IPS DF 6.9 (cell line): ENCODE data around the gene POSTN.

Source experiments
- DNase-seq: peaks from one replicate; pipeline ENCODE4 v3.0.0-alpha.2; 2013; ENCODE audit warnings: low read depth, low spot score
- H3K27ac ChIP-seq: one replicate; pipeline ENCODE4 v1.5.1; 2013; ENCODE audit warnings: low read length, control low read depth
- H3K27me3 ChIP-seq: 2 replicates; pipeline ENCODE4 v1.6.1; 2013; ENCODE audit warnings: mild to moderate bottlenecking, low read length; ENCODE audit not compliant: control insufficient read depth, insufficient read depth
- H3K36me3 ChIP-seq: 2 replicates; pipeline ENCODE4 v1.6.1; 2013; ENCODE audit warnings: low read length; ENCODE audit not compliant: control insufficient read depth, insufficient read depth
- H3K4me1 ChIP-seq: 2 replicates; pipeline ENCODE4 v1.6.1; 2013; ENCODE audit warnings: low read length; ENCODE audit not compliant: control insufficient read depth, insufficient read depth
- H3K4me3 ChIP-seq: 2 replicates; pipeline ENCODE4 v1.5.1; 2013; ENCODE audit warnings: mild to moderate bottlenecking, low read length
- H3K9me3 ChIP-seq: 2 replicates; pipeline ENCODE4 v1.6.1; 2013; ENCODE audit warnings: low read length, inconsistent platforms; ENCODE audit not compliant: control insufficient read depth, insufficient read depth
- WGBS: extraction: QIAGEN DNeasy Blood & Tissue Kit; methylation state at CpG from one replicate; pipeline ENCODE4 v1.1.7; 2013; ENCODE audit warnings: mixed read lengths, missing lambda C conversion rate; ENCODE audit not compliant: insufficient read length, insufficient coverage; 5-methylcytosine and 5-hydroxymethylcytosine counted together

POSTN gene, protein sequence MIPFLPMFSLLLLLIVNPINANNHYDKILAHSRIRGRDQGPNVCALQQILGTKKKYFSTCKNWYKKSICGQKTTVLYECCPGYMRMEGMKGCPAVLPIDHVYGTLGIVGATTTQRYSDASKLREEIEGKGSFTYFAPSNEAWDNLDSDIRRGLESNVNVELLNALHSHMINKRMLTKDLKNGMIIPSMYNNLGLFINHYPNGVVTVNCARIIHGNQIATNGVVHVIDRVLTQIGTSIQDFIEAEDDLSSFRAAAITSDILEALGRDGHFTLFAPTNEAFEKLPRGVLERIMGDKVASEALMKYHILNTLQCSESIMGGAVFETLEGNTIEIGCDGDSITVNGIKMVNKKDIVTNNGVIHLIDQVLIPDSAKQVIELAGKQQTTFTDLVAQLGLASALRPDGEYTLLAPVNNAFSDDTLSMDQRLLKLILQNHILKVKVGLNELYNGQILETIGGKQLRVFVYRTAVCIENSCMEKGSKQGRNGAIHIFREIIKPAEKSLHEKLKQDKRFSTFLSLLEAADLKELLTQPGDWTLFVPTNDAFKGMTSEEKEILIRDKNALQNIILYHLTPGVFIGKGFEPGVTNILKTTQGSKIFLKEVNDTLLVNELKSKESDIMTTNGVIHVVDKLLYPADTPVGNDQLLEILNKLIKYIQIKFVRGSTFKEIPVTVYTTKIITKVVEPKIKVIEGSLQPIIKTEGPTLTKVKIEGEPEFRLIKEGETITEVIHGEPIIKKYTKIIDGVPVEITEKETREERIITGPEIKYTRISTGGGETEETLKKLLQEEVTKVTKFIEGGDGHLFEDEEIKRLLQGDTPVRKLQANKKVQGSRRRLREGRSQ

DNA sequence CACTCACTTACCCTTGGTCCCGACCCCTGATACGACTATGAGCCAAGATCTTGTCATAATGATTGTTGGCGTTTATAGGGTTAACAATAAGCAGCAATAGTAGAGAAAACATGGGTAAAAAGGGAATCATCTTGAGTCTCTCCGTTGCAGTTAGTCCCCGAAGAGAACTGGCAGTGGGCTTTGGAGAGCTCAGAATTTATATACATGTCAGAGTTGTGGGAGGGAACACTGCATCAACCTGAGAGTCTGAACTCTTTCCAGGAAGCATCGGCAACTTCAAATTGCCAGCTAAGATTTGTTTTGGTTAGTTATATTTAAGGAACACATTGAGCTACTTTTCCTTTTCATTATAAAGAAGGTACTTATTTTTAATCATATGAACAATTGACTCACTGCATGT lies at the start of gene POSTN:
Gene POSTN, minus strand, starts transcription at position 172 of the 400 bp plus-strand sequence. Its CDS starts 42 bp downstream, at position 130.
- no CpG with 5 or more reads among the region's 6 CpGs for WGBS
- no peaks in the 10 kb centered on the region for H3K36me3 ChIP-seq
- H3K9me3 ChIP-seq = no peaks in the 10 kb centered on the region
- H3K27ac ChIP-seq = no peak within 1 kb of the TSS
- H3K27me3 ChIP-seq = no peaks in the 10 kb centered on the region
- DNase-seq = no peak
- H3K4me1 ChIP-seq = no peaks in the 10 kb centered on the region
- H3K4me3 ChIP-seq = no peak within 1 kb of the TSS

DNA sequence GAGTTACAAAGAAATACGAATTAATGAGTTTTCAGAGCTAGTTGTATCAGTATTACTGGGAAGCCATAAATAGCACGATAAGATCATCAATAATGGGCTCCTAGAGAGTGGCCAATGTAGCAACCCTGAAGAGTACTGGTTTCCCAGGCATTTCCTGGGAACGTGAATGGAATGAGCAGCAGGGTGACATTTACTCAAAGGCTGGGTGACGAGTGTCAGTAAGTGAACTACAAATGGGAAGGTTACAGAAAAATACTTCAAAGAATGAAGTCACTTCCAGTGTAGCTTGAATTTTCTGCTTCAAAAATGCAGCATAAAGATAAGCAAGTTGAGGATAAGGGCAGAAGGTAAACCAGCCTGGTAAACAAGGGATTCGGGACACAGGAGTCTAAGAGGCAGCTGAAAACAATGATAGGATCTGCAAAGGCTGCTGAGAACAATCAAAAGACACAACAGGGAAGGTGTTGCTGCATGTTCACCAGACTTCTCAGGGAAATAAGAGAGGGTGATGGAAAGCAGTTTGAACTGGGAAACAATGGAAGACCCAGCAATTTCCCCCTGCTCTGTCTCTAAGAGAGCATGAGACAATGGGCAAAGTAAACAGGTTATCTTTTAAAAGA lies 48.6 kb upstream of the POSTN start:
- no CpG with 5 or more reads among the region's 5 CpGs for WGBS

GRCh38 chr13:37646531-37646930 lies 48.0 kb upstream of the POSTN start:
- Histone ChIP-seq H3K36me3 (no peaks in the 10 kb centered on the region), H3K9me3 (no peaks in the 10 kb centered on the region), H3K4me1 (peaks cover 4% of the 10 kb centered on the region; the same call in 1 of the 2 replicates), H3K27ac (no peak overlapping the region), H3K27me3 (no peaks in the 10 kb centered on the region), H3K4me3 (no peak overlapping the region)
- no peak for DNase-seq
- WGBS = no CpG with 5 or more reads among the region's 3 CpGs

More for the DNA sequence above, 48.6 kb upstream of the POSTN start:
- no peaks in the 10 kb centered on the region for H3K27me3 ChIP-seq
- H3K4me1 ChIP-seq = peaks cover 4% of the 10 kb centered on the region; the same call in 1 of the 2 replicates
- no peak overlapping the region for H3K4me3 ChIP-seq
- H3K9me3 ChIP-seq = no peaks in the 10 kb centered on the region
- H3K36me3 ChIP-seq = no peaks in the 10 kb centered on the region
- no peak for DNase-seq
- no peak overlapping the region for H3K27ac ChIP-seq

GRCh38 chr13:37645181-37645740 lies 46.7 kb upstream of the POSTN start:
- H3K27me3 ChIP-seq = no peaks in the 10 kb centered on the region
- no peak overlapping the region for H3K4me3 ChIP-seq
- peaks cover 4% of the 10 kb centered on the region; the same call in 1 of the 2 replicates for H3K4me1 ChIP-seq
- no peak for DNase-seq
- H3K9me3 ChIP-seq = no peaks in the 10 kb centered on the region
- no peaks in the 10 kb centered on the region for H3K36me3 ChIP-seq
- H3K27ac ChIP-seq = no peak overlapping the region
- WGBS = no CpG with 5 or more reads among the region's 7 CpGs

GRCh38 chr13:37641391-37641790 lies 42.8 kb upstream of the POSTN start:
- peaks cover 4% of the 10 kb centered on the region; the same call in 1 of the 2 replicates for H3K4me1 ChIP-seq
- H3K27ac ChIP-seq = no peak overlapping the region
- no peaks in the 10 kb centered on the region for H3K36me3 ChIP-seq
- H3K27me3 ChIP-seq = no peaks in the 10 kb centered on the region
- no peak for DNase-seq
- WGBS = no CpG with 5 or more reads among the region's 2 CpGs
- H3K9me3 ChIP-seq = no peaks in the 10 kb centered on the region
- H3K4me3 ChIP-seq = no peak overlapping the region

DNA sequence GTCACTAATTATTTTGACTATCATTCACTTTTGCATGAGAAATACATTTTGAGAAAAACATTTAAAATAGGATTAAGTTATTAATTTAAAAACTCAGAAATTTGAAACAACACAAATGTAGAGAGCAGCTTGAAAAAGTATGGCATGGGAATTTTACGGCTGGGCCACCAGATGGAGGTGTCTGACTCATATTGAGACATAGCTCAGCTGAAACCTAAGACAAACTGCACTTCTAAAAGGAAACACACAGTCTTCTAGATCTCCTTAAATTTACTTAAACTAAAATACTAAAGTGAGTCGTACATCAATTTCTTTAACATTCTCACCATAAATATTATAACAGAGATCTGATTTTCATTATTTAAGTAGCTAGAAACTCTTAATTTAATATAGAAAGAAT lies 41.9 kb upstream of the POSTN start:
- Histone ChIP-seq H3K4me3 (no peak overlapping the region), H3K27me3 (no peaks in the 10 kb centered on the region), H3K36me3 (no peaks in the 10 kb centered on the region), H3K9me3 (no peaks in the 10 kb centered on the region), H3K4me1 (peaks cover 3% of the 10 kb centered on the region; the same call in 1 of the 2 replicates), H3K27ac (no peak overlapping the region)
- DNase-seq = no peak
- WGBS = 100% methylated on average over 1 of the region's 2 CpGs

GRCh38 chr13:37636701-37637100 lies 38.1 kb upstream of the POSTN start:
- Histone ChIP-seq H3K27ac (no peak overlapping the region), H3K4me1 (no peaks in the 10 kb centered on the region), H3K4me3 (no peak overlapping the region), H3K27me3 (no peaks in the 10 kb centered on the region), H3K9me3 (no peaks in the 10 kb centered on the region), H3K36me3 (no peaks in the 10 kb centered on the region)
- WGBS = no CpG with 5 or more reads among the region's 8 CpGs
- no peak for DNase-seq

- Histone ChIP-seq H3K4me3 (no peak overlapping the region), H3K4me1 (no peaks in the 10 kb centered on the region), H3K27me3 (no peaks in the 10 kb centered on the region), H3K27ac (no peak overlapping the region), H3K36me3 (no peaks in the 10 kb centered on the region), H3K9me3 (no peaks in the 10 kb centered on the region)
- WGBS = no CpG with 5 or more reads among the region's 5 CpGs
- no peak for DNase-seq
Measured at GRCh38 chr13:37632294-37632693, 33.7 kb upstream of the POSTN start.

DNA sequence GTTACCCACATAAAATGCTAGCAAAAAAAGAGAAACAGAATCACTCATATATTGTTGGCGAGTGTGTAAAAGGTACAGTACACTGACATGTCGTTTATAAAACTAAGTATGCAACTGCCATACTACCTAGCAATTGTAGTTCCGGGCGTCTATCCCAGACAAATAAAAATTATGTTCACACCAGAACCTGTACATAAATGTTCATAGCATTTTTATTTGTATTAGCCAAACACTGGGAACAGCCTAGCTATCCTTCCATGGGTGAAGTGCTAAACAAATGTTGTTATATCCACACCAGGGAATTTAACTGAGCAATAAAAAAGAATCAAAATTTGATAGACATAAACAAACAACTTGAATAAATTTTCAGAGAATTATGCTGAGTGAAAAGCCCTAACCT lies 28.9 kb upstream of the POSTN start:
- Histone ChIP-seq H3K4me1 (no peaks in the 10 kb centered on the region), H3K9me3 (no peaks in the 10 kb centered on the region), H3K36me3 (no peaks in the 10 kb centered on the region), H3K4me3 (no peak overlapping the region), H3K27ac (no peak overlapping the region), H3K27me3 (no peaks in the 10 kb centered on the region)
- DNase-seq = no peak
- WGBS = no CpG with 5 or more reads among the region's 4 CpGs

DNA sequence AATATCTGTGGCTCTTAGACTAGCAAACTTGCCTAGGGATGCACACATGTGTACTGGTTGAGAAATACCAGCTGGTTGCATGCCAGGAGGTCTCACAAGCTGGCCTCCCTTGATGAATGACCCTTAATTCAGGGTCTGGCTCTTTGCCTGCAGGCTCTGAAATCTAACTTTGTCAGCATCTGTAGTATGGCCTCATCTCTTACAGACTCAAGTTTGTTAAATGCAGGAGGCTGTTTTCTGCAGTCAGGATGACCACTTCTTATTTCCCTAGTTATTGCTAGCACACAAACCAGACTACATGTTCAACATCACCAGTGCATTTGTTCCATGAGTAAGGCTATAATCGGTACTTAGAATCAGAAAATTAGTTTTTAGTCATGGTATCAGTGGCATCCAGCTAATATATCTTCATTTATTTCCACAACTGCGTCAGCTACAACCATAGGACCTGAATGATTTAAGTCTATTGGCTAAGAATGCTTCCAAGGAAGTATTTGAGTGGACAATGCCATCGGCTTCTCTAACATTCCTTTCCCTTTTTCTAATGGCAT lies 23.3 kb upstream of the POSTN start:
- no peaks in the 10 kb centered on the region for H3K4me1 ChIP-seq
- no peaks in the 10 kb centered on the region for H3K9me3 ChIP-seq
- no peak for DNase-seq
- no peak overlapping the region for H3K4me3 ChIP-seq
- no peak overlapping the region for H3K27ac ChIP-seq
- WGBS = no CpG with 5 or more reads among the region's 3 CpGs
- no peaks in the 10 kb centered on the region for H3K36me3 ChIP-seq
- no peaks in the 10 kb centered on the region for H3K27me3 ChIP-seq
